22Rv1 (cell line): ENCODE data around the gene WNT3A.

Experiments
- CTCF ChIP-seq: fragments of 450-650 bp; IDR thresholded peaks from 2 replicates; pipeline ENCODE4 v1.5.1; 2017; ENCODE audit warnings: mild to moderate bottlenecking
- ZFX ChIP-seq: fragments of 450-650 bp; IDR thresholded peaks from 2 replicates; pipeline ENCODE4 v1.6.1; 2017; ENCODE audit warnings: antibody characterized with exemption, borderline replicate concordance

GRCh38 chr1:228091084-228091483 is 84.3 kb downstream of the WNT3A start:
- TF ChIP-seq CTCF (no peak), ZFX (no peak)
